K562 (cell line): Measurements from ENCODE around the gene IQCE. TPM values are rescaled to one million over a fixed set of nuclear protein-coding genes. Genes with fewer than 3 reads are reported as not detected.

ENCODE experiments used
- CEBPG ChIP-seq, 3 experiments: fragments of 200-800 bp in 1 of 3; sonication (Bioruptor generic) in 1 of 3; sonication (generic) in 1 of 3; formaldehyde crosslinking in 1 of 3; IDR thresholded peaks in 2 of 3; conservative IDR thresholded peaks in 1 of 3; 2 replicates each; pipeline versions ENCODE4 v1.6.1 to v1.8.0; 2016 to 2022; ENCODE audit warnings: missing compliant biosample characterization in 2 of 3, missing genetic modification characterization in 2 of 3, mild to moderate bottlenecking in 1 of 3, missing genetic modification reagents in 1 of 3
- ERF ChIP-seq: fragments of 450-650 bp; formaldehyde crosslinking; IDR thresholded peaks from 2 replicates; pipeline ENCODE4 v1.4.0; 2020; ENCODE audit warnings: mild to moderate bottlenecking, mixed read lengths
- FOXP1 ChIP-seq: sonication (generic); formaldehyde crosslinking; IDR thresholded peaks from 2 replicates; pipeline ENCODE4 v1.8.0; 2022; ENCODE audit warnings: mild to moderate bottlenecking, missing genetic modification reagents
- IRF2 ChIP-seq: sonication (generic); formaldehyde crosslinking; IDR thresholded peaks from 2 replicates; pipeline ENCODE4 v1.8.1; 2022; ENCODE audit warnings: mild to moderate bottlenecking, missing genetic modification reagents
- JUND ChIP-seq, 2 experiments: IDR thresholded peaks; 2 replicates in 1 of 2; 3 replicates in 1 of 2; pipeline ENCODE4 v1.6.1; 2011; ENCODE audit warnings: borderline replicate concordance in 2 of 2, low read depth in 2 of 2, low read length in 2 of 2, improper control_type of control experiment in 1 of 2, missing biosample characterization in 1 of 2, missing genetic modification characterization in 1 of 2, missing genetic modification reagents in 1 of 2
- MCM7 ChIP-seq, 2 experiments: fragments of 450-650 bp; IDR thresholded peaks; 2 replicates each; pipeline ENCODE4 v1.6.1; 2016 to 2018
- NBN ChIP-seq: fragments of 450-650 bp; IDR thresholded peaks from 2 replicates; pipeline ENCODE4 v1.6.1; 2016; ENCODE audit warnings: low read depth, mild to moderate bottlenecking
- PHB2 ChIP-seq: fragments of 450-650 bp; IDR thresholded peaks from 2 replicates; pipeline ENCODE4 v1.6.1; 2017; ENCODE audit warnings: low read depth
- POLR2B ChIP-seq: fragments of 450-650 bp; IDR thresholded peaks from 2 replicates; pipeline ENCODE4 v1.6.1; 2018; ENCODE audit warnings: low read depth; ENCODE audit not compliant: partially characterized antibody
- RBM39 ChIP-seq: fragments of 200-400 bp; formaldehyde crosslinking; optimal IDR thresholded peaks from 2 replicates; pipeline ENCODE3; 2018; ENCODE audit warnings: low read depth, low read length
- TAF7 ChIP-seq: fragments of 450-650 bp; IDR thresholded peaks from 2 replicates; pipeline ENCODE4 v1.6.1; 2016; ENCODE audit warnings: missing genetic modification characterization, missing compliant biosample characterization
- U2AF1 ChIP-seq: fragments of 200-400 bp; formaldehyde crosslinking; optimal IDR thresholded peaks from 2 replicates; pipeline ENCODE3; 2017; ENCODE audit warnings: mild to moderate bottlenecking, low read depth, low read length, moderate library complexity
- ZNF75A ChIP-seq: fragments of 450-650 bp; formaldehyde crosslinking; IDR thresholded peaks from 2 replicates; pipeline ENCODE4 v1.4.0; 2020; ENCODE audit warnings: mild to moderate bottlenecking
- polyA plus RNA-seq, 8 experiments: library from polyadenylated mRNA; depleted of rRNA in 4 of 8; stranded (reverse) in 5 of 8; unstranded in 3 of 8; fragments of >200 nt; fragmentation: Nextera tagmentation in 2 of 8; fragmentation: Illumina TruSeq in 1 of 8; extraction: Ambion mirVana in 2 of 8; extraction: Trizol in 1 of 8; gene quantifications; 2 replicates each; pipeline versions ENCODE4 v1.2.1 to v1.2.3, GENCODE V29; 2011 to 2014; ENCODE audit warnings: inconsistent platforms in 1 of 8, missing spikeins in 1 of 8
- total RNA-seq, 7 experiments: library from RNA; depleted of rRNA in 6 of 7; stranded (reverse); fragments of >200 nt in 6 of 7; fragmentation: Illumina TruSeq in 2 of 7; extraction: Trizol in 2 of 7; gene quantifications; 2 replicates each; pipeline versions ENCODE4 v1.2.1 to v1.2.3, GENCODE V29; 2011 to 2021; ENCODE audit warnings: low replicate concordance in 1 of 7
- TF ChIP-seq, protein P1 (sequence below), 3 experiments: fragments of 200-800 bp in 1 of 3; fragments of 250-450 bp in 1 of 3; fragments of 450-650 bp in 1 of 3; sonication (Bioruptor Pico) in 1 of 3; sonication (Bioruptor generic) in 1 of 3; formaldehyde crosslinking in 1 of 3; IDR thresholded peaks; 2 replicates each; pipeline versions ENCODE4 v1.6.1 to v1.8.0; 2016 to 2022; ENCODE audit warnings: mild to moderate bottlenecking in 2 of 3, missing genetic modification characterization in 2 of 3, missing compliant biosample characterization in 1 of 3, moderate library complexity in 1 of 3
- TF ChIP-seq, protein P2 (sequence below), 2 experiments: fragments of 450-650 bp in 1 of 2; sonication (generic) in 1 of 2; formaldehyde crosslinking; conservative IDR thresholded peaks; 2 replicates each; pipeline versions ENCODE4 v1.4.0 to v1.8.1; 2020 to 2022; ENCODE audit warnings: mild to moderate bottlenecking in 1 of 2, missing genetic modification reagents in 1 of 2
- TF ChIP-seq, protein P3 (sequence below), 2 experiments: fragments of 450-650 bp in 1 of 2; IDR thresholded peaks; 2 replicates each; pipeline ENCODE4 v1.6.1; 2011 to 2017; ENCODE audit warnings: low read depth in 2 of 2, antibody characterized with exemption in 1 of 2, borderline replicate concordance in 1 of 2, low read length in 1 of 2, mild to moderate bottlenecking in 1 of 2, mixed read lengths in 1 of 2; ENCODE audit not compliant: control insufficient read depth in 1 of 2

The IQCE gene
- total and polyA plus RNA-seq, 9 of the 15 experiments (the other 6 are each of a cell fraction or from before 2014, with no cell fraction given): 0.18 to 8.5 (median 4.2) TPM

DNA sequence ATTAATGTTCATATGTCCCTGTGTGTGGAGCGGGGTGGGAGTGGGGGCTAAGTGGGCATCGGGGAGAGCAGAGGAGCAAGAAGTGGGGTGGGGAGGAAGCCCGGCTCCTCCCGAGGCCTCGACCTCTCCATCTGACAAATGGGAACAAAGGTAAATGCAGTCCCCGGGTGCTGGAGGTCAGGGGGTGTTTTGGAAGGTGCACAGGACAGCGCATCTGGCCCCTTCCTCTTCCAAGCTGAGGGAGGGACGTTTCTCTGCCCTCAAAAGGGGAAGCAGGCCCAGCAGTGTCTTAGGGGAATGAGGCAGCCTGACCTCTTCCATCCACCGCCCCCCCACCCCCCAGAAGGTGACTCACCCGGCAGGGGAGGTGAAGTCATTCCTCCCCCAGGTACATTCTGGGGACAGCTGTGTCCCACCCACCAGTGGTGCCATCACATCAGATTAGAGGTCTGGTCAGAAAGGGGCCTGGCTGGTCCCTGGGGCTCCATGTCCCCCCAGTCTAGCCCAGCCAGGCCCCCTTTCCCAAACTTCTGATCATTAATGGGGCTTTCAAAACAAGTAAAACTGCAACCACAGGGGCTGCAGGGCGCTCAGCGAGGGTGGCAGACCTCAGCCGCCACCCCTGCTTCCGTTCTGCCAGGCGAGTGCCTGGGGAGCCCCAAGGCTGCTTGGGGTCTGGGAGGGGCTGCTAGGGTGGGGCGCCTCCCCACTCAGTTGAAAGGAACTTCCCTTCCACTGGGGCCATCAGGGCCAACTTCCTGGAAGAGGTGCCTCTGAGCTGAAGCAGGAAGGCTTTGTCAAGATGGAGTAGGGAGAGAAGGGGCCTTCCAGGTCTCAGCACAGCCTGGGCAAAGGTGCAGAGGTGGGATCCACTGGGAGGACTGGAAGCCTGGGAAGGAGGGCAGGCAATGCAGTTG, 28.4 kb upstream of the IQCE start (continued):
- TF ChIP-seq JUND (IDR thresholded peaks at IDR 0.05; ENCODE audit: borderline replicate concordance, low read depth, low read length) (peak; percentile 98), JUND (tag; IDR thresholded peaks at IDR 0.05; ENCODE audit: borderline replicate concordance, low read depth, low read length) (peak; percentile 89; the same call in 1 of the 3 replicates), FOXP1 (no peak), IRF2 (CRISPR knock-in tag) (no peak), CEBPG (CRISPR knock-in tag; IDR thresholded peaks at IDR 0.05) (no peak), CEBPG (tag; conservative IDR thresholded peaks at IDR 0.05 in 1 of 2, IDR thresholded peaks at IDR 0.05 in 1 of 2) (no peak), TAF7 (tag) (no peak), RBM39 (no peak), POLR2B (no peak), ZNF75A (no peak), PHB2 (no peak), ERF (no peak), MCM7 (IDR thresholded peaks at IDR 0.05) (no peak), NBN (no peak), U2AF1 (no peak)
- TF ChIP-seq, protein P1, sequence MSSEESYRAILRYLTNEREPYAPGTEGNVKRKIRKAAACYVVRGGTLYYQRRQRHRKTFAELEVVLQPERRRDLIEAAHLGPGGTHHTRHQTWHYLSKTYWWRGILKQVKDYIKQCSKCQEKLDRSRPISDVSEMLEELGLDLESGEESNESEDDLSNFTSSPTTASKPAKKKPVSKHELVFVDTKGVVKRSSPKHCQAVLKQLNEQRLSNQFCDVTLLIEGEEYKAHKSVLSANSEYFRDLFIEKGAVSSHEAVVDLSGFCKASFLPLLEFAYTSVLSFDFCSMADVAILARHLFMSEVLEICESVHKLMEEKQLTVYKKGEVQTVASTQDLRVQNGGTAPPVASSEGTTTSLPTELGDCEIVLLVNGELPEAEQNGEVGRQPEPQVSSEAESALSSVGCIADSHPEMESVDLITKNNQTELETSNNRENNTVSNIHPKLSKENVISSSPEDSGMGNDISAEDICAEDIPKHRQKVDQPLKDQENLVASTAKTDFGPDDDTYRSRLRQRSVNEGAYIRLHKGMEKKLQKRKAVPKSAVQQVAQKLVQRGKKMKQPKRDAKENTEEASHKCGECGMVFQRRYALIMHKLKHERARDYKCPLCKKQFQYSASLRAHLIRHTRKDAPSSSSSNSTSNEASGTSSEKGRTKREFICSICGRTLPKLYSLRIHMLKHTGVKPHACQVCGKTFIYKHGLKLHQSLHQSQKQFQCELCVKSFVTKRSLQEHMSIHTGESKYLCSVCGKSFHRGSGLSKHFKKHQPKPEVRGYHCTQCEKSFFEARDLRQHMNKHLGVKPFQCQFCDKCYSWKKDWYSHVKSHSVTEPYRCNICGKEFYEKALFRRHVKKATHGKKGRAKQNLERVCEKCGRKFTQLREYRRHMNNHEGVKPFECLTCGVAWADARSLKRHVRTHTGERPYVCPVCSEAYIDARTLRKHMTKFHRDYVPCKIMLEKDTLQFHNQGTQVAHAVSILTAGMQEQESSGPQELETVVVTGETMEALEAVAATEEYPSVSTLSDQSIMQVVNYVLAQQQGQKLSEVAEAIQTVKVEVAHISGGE (CRISPR knock-in tag; IDR thresholded peaks at IDR 0.05): no peak
- TF ChIP-seq, protein P2, sequence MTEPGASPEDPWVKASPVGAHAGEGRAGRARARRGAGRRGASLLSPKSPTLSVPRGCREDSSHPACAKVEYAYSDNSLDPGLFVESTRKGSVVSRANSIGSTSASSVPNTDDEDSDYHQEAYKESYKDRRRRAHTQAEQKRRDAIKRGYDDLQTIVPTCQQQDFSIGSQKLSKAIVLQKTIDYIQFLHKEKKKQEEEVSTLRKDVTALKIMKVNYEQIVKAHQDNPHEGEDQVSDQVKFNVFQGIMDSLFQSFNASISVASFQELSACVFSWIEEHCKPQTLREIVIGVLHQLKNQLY (CRISPR knock-in tag; conservative IDR thresholded peaks at IDR 0.05): no peak
- TF ChIP-seq, protein P3, sequence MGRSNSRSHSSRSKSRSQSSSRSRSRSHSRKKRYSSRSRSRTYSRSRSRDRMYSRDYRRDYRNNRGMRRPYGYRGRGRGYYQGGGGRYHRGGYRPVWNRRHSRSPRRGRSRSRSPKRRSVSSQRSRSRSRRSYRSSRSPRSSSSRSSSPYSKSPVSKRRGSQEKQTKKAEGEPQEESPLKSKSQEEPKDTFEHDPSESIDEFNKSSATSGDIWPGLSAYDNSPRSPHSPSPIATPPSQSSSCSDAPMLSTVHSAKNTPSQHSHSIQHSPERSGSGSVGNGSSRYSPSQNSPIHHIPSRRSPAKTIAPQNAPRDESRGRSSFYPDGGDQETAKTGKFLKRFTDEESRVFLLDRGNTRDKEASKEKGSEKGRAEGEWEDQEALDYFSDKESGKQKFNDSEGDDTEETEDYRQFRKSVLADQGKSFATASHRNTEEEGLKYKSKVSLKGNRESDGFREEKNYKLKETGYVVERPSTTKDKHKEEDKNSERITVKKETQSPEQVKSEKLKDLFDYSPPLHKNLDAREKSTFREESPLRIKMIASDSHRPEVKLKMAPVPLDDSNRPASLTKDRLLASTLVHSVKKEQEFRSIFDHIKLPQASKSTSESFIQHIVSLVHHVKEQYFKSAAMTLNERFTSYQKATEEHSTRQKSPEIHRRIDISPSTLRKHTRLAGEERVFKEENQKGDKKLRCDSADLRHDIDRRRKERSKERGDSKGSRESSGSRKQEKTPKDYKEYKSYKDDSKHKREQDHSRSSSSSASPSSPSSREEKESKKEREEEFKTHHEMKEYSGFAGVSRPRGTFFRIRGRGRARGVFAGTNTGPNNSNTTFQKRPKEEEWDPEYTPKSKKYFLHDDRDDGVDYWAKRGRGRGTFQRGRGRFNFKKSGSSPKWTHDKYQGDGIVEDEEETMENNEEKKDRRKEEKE (IDR thresholded peaks at IDR 0.05; ENCODE audit: borderline replicate concordance in 1 of 2, control insufficient read depth in 1 of 2, low read depth in 2 of 2, low read length in 1 of 2): no peak
